Left forelimb (tissue), 1 donor: Measurements from ENCODE around the gene MTRR.

ENCODE experiments used
- DNase-seq: peaks from one replicate; pipeline ENCODE4 v3.0.0-alpha.2; 2018; ENCODE audit warnings: low spot score

Gene MTRR

DNA sequence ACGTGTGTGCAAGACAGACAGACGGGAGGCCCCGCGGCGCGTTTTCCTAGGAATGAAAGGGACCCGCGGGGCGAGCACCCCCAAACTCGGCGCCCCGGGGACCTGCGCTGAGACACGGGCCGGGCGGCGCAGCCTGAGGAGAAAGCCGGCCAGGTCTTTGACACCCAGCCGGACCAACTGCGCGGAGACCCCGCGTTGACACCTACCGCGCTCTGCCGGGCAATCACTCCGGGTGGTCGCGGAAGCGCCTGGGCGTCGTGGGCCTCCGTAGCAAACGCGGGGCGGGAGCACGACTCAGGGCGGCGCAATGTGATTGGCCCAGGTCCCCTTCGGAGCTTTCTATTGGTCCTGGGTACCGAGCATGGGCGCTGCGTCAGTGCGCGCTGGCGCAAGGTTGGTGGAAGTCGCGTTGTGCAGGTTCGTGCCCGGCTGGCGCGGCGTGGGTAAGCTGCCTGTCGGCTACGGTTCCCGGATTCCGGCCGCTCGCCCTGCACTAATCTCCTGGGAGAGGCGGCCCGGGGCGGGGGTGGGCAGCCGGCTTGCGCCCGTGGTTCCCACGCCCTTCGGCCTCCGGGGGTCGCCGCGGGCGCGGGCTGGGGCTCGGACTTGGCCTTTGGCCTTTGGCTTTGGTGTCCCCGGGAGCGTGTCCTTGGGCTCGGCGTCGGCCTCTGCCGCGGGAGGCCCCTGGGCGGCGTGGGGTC, at the start of gene MTRR, which contains the start of gene FASTKD3:
TSS of gene MTRR (plus strand) at position 376 of the 701 bp plus-strand sequence. CDS start 1,647 bp downstream, outside the sequence.
TSS of gene FASTKD3 (minus strand) at position 259 of the 701 bp plus-strand sequence. CDS start 948 bp downstream, outside the sequence.
- peak; percentile 93 for DNase-seq

DNA sequence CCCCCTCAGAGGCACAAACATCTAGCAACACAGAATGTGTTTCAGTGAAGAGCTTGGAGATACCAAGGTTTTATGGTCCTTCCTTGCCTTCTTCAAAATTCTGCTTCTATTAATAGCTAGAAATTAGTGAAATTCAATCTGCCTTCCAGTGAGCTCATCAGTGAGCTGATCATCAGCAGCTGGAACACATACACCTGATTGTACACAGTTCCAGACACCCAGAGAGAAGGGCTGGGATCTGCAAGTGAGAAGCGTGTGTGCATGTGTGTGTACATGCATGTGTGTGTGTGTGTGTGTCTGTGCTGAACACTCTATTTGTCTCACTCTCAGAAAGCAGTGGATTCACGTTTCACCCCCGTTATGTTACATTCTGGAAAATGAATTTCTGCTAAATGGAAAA, 46.5 kb upstream of the MTRR start:
- no peak for DNase-seq

DNA sequence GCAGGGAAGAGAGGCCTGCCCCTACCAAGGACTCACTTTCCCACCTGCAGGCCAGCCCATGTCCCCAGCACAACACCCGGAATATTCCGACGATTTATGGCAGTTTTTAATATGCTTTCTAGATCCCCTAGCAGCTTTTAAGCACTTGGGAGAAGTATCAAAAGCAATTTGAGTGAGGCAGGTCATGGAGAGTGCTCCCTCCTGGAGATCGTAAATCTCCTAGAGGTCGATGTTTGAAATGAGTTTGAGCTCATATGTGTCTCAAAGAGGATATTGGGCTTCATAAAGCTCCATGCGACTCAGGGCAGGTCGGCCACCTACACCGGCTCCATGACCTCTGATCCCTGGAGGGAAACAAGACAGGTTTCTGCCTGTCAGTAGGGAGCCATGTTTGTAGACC, 45.4 kb upstream of the MTRR start:
- DNase-seq = no peak

DNA sequence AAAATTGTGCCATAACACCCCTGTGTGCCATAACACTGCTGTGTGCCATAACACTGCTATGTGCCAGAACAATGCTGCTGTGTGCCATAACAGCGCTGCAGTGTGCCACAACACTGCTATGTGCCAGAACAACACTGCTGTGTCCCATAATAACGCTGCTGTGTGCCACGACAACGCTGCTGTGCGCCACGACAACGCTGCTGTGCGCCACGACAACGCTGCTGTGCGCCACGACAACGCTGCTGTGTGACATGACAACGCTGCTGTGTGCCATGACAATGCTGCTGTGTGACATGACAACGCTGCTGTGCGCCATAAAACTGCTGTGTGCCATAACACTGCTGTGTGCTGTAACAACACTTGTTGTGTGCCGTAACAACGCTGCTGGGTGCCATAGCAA, 44.0 kb upstream of the MTRR start:
- DNase-seq = no peak

DNA sequence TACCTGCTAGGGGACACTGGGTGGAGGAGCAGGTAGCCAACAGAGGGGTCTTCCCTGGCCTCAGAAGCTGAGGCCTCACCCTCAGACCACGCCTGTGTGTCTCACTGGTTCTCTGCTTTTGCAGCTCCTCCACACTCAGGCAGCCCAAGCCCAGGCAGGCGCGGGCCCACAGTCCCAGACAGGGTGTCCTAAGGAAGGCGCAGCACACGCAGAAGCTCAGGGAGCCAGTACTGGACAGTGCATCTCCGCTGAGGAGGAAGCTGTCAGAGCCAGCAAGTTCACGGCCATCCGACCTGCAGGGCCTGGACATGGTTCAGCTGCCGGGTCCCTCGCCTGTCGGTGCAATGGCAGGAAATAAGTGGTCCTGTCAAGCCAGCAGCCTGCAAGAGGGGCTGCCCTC, 43.3 kb upstream of the MTRR start:
- DNase-seq = no peak

DNA sequence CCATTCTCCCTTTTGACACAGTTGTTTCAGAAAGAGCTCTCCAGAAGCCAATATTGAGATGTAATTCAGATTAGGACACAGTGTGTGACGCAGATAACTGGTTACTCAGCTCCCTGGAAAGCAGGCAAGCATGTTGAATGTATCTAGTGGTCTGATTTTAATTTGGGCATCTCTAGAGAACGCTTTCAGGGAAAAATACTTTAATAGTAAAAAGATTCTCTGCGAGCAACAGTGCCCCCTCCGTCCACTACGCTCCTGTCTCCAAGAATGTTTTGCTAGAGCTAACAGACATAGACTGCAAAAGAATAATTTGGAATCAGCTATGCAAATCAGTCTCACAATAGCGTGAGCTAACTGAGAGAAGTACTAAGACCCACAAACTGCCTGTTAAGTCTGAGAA, 41.3 kb upstream of the MTRR start:
- DNase-seq = no peak

DNA sequence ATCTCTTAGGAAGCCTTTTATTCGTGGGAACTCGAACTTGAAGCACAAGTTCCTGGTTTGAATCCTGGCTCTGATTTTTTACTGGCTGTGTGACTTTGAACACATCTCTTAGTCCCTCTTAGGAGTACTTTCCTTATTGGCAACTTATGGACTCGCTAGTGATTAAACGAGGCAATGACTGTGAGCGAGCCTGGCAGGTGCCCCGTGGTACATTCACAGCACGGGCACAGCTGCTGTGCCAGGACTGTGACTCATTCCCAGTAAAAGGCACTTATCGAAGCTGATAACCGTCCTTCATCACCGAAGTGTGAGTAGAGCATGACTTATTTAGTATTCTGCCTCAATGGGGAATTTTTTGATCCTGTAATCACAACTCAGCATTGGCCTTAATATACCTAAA, 40.7 kb upstream of the MTRR start:
- DNase-seq = no peak

DNA sequence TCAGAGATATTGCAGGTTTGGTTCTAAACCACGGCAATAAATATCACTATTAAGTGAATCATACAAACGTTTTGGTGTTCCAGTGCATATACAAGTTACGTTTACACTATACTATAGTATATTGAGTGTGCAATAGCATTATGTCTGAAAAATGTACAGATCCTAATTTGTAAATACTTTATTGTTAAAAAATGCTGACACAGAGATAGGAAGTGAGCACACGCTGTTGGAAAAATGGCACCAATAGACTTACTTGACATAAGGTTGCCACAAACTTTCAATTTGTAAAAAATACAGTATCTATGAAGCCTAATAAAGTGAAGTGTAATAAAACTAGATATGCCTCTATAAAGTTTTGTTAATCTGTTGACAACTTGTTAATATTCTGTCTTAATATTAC, 34.0 kb upstream of the MTRR start:
- DNase-seq = no peak

DNA sequence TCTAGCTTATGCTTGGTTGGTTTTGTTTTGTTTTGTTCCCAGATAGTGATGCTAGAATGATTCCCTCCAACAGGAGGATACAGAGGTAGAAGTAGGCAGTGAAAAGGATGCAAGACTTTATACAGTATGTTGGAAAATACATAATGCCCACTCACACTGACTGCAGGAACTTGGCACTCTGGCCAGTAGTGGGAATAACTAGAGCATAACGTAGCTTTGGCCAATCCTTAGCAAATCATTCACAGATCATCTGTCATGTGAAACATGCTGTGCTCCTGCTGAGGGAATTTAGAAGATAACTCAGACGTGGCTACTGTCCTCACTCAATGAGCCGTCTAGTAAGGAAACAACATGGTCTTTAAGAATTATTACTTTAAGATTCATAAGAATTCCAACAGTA, 31.5 kb upstream of the MTRR start:
- no peak for DNase-seq

DNA sequence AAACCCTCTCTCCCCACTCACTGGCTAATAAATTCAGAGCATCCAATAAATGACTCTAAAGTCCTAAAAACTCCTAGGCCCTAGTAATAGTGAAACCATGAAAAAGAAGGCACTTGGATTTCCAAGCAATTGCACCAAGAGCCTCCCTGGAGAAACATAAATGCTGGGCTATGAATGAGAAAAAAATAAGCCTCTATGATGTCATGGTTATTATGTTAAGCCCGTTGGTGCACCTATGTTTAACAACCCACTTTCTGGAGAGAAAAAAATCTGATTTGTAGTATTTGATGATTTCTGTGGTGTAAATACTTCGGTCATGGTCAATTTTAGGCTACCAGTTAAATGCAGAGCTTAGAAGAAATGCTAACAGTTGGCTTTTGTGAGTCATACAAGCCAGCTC, 26.4 kb upstream of the MTRR start:
- DNase-seq = no peak

DNA sequence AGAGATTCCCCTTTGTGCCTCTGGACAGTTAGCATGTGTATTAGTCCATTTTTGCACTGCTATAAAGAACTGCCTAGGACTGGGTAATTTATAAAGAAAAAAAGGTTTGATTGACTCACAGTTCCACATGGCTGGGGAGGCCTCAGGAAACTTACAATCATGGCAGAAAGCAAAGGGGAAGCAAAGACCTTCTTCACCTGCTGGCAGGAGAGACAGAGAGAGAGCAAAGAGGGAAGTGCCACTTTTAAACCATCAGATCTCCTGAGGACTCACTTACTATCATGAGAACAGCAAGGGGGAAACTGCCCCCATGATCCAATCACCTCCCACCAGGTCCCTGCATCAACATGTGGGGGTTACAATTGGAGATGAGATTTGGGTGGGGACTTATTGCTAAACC, 24.0 kb upstream of the MTRR start:
- no peak for DNase-seq

DNA sequence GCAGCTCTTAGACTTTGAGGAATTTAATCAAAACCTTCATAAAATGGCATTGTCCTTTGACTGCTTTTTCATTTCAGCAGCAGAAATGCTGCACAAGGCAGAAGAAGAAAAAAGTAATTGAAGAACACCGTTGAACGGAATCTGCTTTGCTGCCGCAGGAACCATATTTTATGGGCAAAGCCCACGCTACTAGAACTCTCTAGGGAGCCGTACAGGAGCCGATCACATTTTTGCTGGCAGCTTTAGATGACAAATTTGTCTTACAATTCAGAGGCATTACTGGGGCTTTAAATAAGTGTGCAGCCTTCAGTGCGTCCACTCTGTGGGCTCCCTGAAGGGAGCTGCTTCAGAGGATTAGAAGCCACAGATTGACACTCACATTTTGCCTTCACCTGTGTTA, 23.4 kb upstream of the MTRR start:
- DNase-seq = no peak

DNA sequence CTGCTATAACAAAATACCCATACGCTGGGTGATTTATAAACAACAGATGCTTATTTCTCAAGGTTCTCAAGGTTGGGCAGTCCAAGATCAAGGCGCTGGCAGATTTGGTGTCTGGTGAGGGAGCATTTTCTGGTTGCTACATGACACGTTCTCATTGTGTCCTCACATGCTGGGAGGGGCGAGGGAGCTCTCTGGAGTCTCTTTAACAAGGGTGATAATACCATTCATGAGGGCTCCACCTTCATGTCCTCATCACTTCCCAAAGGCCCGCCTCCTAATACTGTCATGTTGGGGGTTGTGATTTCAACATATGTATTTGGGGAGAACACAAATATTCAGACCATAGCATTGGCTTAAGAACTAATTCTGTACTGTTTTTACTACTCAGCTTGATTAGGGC, 22.6 kb upstream of the MTRR start:
- no peak for DNase-seq

DNA sequence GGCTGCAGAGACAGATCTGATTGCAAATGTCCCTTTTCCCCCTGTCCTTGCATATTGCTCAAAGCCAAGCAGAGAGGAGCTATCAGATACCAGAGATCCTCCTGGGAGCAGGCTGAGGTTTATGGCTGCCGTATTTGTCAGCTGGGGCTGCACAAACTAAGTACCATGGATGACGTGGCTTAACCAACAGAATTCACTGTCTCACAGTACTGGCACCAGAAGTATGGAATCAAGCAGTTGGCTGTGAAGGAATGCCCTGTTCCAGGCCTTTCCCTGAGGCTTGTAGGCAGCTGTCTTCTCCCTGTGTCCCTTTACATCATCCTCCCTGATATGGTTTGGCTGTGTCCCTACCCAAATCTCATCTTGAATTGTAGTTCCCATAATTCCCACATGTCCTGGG, 20.7 kb upstream of the MTRR start:
- no peak for DNase-seq

DNA sequence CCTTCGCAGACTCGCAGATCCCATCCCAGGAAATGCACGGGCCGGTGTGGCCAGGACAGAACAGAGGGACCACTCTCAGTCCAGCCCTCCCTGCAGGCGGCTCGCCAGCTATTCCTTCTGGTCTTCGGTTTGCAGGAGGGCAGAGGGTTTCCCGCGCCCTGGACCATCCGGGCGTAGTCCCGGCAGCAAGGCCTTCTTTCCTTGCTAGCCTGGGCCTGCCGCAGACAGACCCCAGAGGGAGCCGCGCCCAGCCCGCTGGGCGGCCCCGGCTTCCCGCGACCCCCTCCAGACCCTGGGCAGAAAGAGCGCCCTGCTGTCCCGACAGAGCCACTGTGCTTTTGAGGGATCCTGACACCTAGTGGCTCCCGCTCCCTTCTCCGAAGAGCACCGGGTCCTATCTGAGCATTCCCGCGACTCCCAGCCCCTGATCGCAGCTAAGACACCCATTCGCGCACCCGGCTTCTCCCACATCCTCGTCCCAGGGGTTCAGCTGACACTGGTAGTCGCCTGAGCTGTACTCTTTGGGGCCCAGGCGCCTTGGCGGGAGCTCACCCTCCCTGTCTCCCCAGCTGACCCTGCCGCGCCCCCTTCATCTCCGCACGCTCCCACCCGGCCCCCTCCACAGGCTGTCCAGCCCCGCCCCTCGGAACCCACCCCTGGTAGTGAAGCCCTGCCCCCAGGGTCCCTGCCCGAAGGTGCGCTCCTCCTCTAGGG, 19.1 kb upstream of the MTRR start:
- no peak for DNase-seq

DNA sequence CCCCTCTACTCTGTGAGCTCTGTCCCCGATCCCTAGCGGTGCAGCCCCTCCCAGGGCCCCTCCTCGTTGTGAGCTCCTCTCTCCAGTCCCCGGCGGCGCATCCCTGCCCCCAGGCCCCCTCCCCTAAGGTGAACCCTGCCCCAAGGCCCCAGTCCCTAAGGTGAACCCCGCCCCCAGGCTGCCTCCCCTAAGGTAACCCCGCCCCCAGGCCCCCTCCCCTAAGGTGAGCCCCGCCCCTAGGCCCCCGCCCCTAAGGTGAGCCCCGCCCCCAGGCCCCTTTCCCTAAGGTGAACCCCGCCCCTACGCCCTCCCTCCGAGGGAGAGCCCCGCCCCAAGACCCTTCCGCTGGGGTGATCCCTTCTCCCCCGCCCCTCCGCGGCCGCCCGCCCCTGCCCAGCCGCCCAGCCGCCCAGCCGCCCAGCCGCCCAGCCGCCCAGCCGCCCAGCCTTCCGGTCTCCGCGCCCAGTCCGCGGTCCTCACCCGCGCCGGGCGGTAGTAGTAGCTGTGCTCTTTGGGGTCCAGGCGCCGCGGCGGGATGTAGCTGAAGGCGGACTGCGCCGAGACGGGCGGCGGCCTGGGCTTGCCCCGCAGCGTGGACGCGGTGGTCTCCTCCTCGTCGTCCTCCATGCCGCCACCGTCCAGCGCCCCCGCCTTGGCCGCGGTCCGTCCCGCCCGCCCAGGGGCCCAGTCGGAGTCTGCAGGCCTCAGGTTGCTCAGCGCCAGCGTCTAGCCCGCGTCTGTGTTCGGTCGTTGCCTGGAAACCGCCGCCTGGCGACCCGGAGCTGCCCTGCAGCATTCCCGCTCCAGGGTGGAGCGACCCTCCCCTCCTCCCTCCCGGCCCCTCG, 18.3 kb upstream of the MTRR start, which contains the start of gene CFAP90:
TSS of gene CFAP90 (minus strand) at position 739 of the 845 bp plus-strand sequence. CDS start at position 627, 112 bp downstream.
- peak; percentile 77 for DNase-seq

DNA sequence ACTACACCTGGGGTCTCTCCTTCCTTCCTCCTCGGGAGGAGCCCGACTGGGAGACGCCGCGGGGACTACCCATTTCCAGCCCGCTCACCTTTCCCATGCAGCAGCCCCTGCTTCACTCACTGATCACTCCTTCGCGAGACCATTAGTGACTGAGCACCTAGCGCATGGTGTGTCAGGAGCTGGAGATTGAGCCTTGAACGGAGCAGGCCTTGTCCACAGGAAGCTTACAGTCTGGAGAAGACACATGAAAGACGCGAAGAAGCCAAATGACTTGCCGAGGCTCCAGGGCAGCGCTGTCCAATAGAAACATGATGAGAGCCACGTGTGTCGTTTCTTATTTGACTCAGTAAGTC, 17.7 kb upstream of the MTRR start:
- DNase-seq = no peak

DNA sequence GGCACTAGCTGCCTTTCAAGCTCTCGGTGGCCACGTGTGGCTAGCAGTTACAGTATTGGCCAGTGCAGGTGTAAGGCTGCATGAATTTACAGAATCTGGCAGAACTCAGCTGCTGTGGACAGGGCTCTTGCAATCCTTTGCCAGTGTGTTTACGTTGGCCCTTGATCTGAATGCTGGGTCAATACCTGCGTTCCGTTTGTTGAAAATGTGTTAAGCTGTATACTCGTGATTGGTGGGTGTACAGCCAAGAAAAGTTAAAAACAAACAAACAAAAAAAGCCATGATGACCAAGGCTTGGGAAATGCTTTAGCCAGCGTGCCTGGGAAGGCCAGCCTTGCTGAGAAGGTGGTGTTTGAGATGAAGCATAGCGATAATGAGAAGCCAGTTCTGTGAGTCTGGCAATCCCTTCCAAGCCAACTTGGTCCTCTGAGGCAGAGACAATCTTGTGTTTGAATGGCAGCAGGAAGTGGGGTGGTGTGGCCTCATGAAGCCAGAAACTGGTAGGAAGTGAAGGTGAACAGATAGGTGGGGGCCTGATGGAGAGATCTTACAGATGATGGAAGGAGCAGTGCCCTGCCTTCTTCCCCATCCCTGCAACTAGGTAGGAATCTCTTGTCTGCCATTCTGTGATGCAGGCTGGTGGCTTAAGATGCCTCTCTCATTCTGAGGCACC, 17.2 kb upstream of the MTRR start:
- DNase-seq = no peak

DNA sequence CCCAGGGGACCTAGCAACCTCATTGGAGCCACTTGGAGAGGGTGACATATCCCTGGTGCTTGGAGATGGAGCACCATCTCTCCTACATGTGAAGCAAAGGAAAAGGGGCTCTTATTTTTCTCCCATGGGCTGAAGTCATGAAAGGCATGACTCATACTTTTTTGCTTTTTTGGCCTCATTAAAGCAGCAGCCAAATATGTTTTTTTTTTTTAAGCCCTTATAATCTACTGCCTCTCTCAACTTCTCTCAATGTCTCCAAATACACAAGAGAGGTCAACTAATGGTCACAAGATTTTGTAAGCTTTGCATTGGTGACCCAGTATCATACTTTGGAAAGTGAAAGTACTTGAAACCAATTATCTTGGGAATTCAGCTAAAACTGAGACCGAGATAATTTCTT, 16.4 kb upstream of the MTRR start:
- DNase-seq = no peak

DNA sequence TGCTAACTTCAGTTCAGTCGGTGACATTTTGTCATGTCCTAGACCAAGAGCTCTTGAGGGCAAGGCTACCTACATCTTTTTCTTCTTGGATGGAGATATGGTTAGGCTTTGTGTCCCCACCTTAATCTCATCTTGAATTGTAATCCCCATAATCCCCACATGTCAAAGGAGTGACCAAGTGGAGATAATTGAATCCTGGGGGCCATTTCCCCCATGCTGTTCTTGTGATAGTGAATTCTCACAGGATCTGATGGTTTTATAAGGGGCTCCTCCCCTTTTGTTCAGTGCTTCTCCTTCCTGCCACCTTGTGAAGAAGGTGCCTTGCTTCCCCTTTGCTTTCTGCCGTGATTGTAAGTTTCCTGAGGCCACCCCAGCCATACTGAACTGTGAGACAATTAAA, 16.0 kb upstream of the MTRR start:
- DNase-seq = no peak

DNA sequence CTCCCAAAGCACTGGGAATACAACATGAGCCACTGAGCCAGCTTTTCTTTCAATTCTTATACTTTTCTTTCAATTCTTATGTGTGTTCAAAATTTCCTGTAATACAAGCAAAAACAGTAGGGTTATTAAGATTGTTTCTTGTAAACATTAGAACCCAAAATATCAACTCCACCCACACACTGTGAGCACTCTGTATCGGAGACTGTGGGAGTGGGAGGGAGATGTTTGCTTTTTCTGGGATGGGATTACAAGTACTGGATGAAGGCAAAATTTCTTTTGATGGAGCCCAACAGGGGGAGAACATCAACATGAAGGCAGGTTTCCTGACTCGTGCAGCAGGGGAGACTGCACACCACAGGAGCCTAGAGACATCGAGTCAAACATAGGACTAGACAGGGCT, 13.3 kb upstream of the MTRR start:
- DNase-seq = no peak

DNA sequence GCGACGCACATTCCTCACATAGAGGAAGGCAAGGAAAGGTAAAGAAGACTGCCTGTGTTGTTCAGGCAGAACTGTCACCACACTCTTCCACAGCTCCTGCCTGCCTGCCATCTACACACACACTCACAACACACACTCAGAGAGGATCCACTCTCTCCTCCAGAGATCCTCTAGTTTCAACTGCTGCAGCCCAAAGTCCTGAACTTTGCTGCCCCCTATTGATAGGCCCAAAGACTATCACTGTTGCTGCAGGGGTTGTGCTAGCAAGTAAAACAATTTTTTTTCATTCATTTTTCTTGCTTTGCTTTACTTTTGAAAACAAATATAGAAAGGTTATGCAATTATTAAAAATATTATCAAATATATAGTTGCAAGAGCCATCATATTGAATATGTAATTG, 12.1 kb upstream of the MTRR start:
- DNase-seq = no peak
